ENCODE data around the gene GLUD2. TPM values are rescaled to one million over a fixed set of nuclear protein-coding genes. Genes with fewer than 3 reads are reported as not detected.
"Not testable (repeated sequence)": the region's sequence is repeated elsewhere in the genome, so short reads cannot be mapped to it uniquely, and the experiment has no call there.

Gene GLUD2
- total RNA-seq = 1.5 TPM
- long read RNA-seq, transcript GLUD2-201 (1 exons, 2,493 nt) = major isoform, 6 of 6 reads
- long read RNA-seq, partial matches to known transcripts = 0 of 6 reads
- long read RNA-seq, other reads (novel, unspliced or antisense) = 0 of 6 reads

- Histone ChIP-seq H3K4me3 (peak within 1 kb of the TSS; percentile 64), H3K27ac (replicated peaks) (peak within 1 kb of the TSS; percentile 40)
- H3K4me1 ChIP-seq; intact Hi-C loops (cut with micrococcal nuclease); H3K27me3 ChIP-seq (ENCODE audit: low read depth); H3K36me3 ChIP-seq; H3K9me3 ChIP-seq (replicated peaks): not testable (repeated sequence)
- TF ChIP-seq, protein P1, sequence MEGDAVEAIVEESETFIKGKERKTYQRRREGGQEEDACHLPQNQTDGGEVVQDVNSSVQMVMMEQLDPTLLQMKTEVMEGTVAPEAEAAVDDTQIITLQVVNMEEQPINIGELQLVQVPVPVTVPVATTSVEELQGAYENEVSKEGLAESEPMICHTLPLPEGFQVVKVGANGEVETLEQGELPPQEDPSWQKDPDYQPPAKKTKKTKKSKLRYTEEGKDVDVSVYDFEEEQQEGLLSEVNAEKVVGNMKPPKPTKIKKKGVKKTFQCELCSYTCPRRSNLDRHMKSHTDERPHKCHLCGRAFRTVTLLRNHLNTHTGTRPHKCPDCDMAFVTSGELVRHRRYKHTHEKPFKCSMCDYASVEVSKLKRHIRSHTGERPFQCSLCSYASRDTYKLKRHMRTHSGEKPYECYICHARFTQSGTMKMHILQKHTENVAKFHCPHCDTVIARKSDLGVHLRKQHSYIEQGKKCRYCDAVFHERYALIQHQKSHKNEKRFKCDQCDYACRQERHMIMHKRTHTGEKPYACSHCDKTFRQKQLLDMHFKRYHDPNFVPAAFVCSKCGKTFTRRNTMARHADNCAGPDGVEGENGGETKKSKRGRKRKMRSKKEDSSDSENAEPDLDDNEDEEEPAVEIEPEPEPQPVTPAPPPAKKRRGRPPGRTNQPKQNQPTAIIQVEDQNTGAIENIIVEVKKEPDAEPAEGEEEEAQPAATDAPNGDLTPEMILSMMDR (IDR thresholded peaks at IDR 0.05; ENCODE audit: borderline replicate concordance) = peak; percentile 53
- peak; percentile 33 for DNase-seq
Measured at GRCh38 chrX:121047441-121048419, at the start of gene GLUD2. Gene GLUD2, plus strand, starts transcription at chrX:121047610. Its CDS starts 75 bp downstream, at chrX:121047685.

GRCh38 chrX:120999413-120999812 is 48.0 kb upstream of the GLUD2 start:
- TF ChIP-seq, protein P1 (IDR thresholded peaks at IDR 0.05; ENCODE audit: borderline replicate concordance) = no peak
- Histone ChIP-seq H3K9me3 (replicated peaks) (no peaks in the 10 kb centered on the region), H3K4me3 (no peak overlapping the region), H3K27me3 (ENCODE audit: low read depth) (no peaks in the 10 kb centered on the region), H3K27ac (replicated peaks) (no peak overlapping the region), H3K36me3 (no peaks in the 10 kb centered on the region), H3K4me1 (no peaks in the 10 kb centered on the region)
- DNase-seq = no peak
- intact Hi-C loops (cut with micrococcal nuclease) = no loop called here

- Histone ChIP-seq H3K4me3 (no peak overlapping the region), H3K27ac (replicated peaks) (no peak overlapping the region), H3K36me3 (no peaks in the 10 kb centered on the region), H3K27me3 (ENCODE audit: low read depth) (no peaks in the 10 kb centered on the region), H3K9me3 (replicated peaks) (no peaks in the 10 kb centered on the region), H3K4me1 (no peaks in the 10 kb centered on the region)
- TF ChIP-seq, protein P1 (IDR thresholded peaks at IDR 0.05; ENCODE audit: borderline replicate concordance) = peak; percentile 40
- no peak for DNase-seq
- intact Hi-C loops (cut with micrococcal nuclease) = no loop called here
Measured at GRCh38 chrX:121000589-121000988, 46.8 kb upstream of the GLUD2 start.

- Histone ChIP-seq H3K4me3 (no peak overlapping the region), H3K36me3 (no peaks in the 10 kb centered on the region), H3K9me3 (replicated peaks) (no peaks in the 10 kb centered on the region), H3K27ac (replicated peaks) (no peak overlapping the region), H3K27me3 (ENCODE audit: low read depth) (no peaks in the 10 kb centered on the region), H3K4me1 (peaks cover 19% of the 10 kb centered on the region)
- intact Hi-C loops (cut with micrococcal nuclease) = no loop called here
- no peak for DNase-seq
- TF ChIP-seq, protein P1 (IDR thresholded peaks at IDR 0.05; ENCODE audit: borderline replicate concordance) = no peak
Measured at GRCh38 chrX:121008920-121009319, 38.5 kb upstream of the GLUD2 start.

DNA sequence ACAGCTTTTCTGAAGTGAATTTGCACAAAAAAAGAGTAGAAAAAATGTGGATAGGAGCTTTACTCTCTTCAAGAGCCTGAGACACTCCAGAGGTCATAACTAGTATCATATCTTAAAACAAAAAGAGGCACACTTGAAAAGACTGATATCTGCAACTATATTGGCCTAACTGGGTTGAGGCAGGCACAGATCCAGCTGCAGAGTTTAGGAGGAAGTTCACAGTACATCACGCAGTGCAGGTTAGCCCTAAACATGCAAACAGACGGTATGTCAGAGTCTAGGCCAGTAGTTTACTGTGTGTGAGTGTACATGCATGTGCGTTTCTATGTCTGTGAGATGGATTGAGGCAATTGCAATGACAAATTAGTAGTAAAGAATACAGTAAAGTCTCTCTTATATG is 37.6 kb upstream of the GLUD2 start:
- H3K4me1 ChIP-seq = peaks cover 19% of the 10 kb centered on the region
- H3K27ac ChIP-seq (replicated peaks) = no peak overlapping the region
- H3K9me3 ChIP-seq (replicated peaks) = no peaks in the 10 kb centered on the region
- no peak overlapping the region for H3K4me3 ChIP-seq
- H3K36me3 ChIP-seq = no peaks in the 10 kb centered on the region
- TF ChIP-seq, protein P1 (IDR thresholded peaks at IDR 0.05; ENCODE audit: borderline replicate concordance) = no peak
- DNase-seq = no peak
- H3K27me3 ChIP-seq (ENCODE audit: low read depth) = no peaks in the 10 kb centered on the region
- intact Hi-C loops (cut with micrococcal nuclease) = no loop called here

Measured in left ventricle myocardium inferior (tissue), 1 donor.